ENCODE results near the gene SREBF1.

SREBF1 gene

DNA sequence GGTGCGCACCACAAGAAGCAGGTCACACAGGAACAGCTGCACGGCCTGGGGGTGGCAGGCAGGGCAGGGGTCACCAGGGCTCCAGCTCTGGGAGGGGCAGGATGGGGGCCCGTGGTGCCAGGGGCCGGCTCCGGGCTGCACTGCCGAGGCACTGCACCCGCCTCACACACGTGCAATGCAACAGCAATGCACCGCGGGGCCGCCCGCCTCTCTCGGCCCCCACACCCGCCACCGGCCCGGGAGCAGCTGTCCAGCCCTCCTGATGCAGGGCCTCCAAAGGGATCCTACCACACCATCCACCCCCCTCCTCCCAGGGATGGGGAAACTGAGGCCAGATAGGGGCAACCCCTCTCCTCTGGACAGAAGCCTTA, 23.1 kb downstream of the SREBF1 start:
- no peak overlapping the region for H3K4me3 ChIP-seq (ENCODE audit: severe bottlenecking)
- peaks cover 74% of the 10 kb centered on the region for H3K36me3 ChIP-seq (ENCODE audit: low read depth)
- H3K27me3 ChIP-seq (ENCODE audit: insufficient read depth, poor library complexity, severe bottlenecking) = no peaks in the 10 kb centered on the region
- H3K4me1 ChIP-seq (ENCODE audit: insufficient read depth, poor library complexity, severe bottlenecking) = no peaks in the 10 kb centered on the region
- no peak for ATAC-seq (ENCODE audit: low read depth)
- no peak for DNase-seq (ENCODE audit: low spot score)
- H3K27ac ChIP-seq (ENCODE audit: poor library complexity, severe bottlenecking) = no peak overlapping the region
- H3K9me3 ChIP-seq (ENCODE audit: severe bottlenecking) = no peaks in the 10 kb centered on the region
- TF ChIP-seq, protein P1, sequence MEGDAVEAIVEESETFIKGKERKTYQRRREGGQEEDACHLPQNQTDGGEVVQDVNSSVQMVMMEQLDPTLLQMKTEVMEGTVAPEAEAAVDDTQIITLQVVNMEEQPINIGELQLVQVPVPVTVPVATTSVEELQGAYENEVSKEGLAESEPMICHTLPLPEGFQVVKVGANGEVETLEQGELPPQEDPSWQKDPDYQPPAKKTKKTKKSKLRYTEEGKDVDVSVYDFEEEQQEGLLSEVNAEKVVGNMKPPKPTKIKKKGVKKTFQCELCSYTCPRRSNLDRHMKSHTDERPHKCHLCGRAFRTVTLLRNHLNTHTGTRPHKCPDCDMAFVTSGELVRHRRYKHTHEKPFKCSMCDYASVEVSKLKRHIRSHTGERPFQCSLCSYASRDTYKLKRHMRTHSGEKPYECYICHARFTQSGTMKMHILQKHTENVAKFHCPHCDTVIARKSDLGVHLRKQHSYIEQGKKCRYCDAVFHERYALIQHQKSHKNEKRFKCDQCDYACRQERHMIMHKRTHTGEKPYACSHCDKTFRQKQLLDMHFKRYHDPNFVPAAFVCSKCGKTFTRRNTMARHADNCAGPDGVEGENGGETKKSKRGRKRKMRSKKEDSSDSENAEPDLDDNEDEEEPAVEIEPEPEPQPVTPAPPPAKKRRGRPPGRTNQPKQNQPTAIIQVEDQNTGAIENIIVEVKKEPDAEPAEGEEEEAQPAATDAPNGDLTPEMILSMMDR (IDR thresholded peaks at IDR 0.05; ENCODE audit: poor library complexity, severe bottlenecking) = no peak

DNA sequence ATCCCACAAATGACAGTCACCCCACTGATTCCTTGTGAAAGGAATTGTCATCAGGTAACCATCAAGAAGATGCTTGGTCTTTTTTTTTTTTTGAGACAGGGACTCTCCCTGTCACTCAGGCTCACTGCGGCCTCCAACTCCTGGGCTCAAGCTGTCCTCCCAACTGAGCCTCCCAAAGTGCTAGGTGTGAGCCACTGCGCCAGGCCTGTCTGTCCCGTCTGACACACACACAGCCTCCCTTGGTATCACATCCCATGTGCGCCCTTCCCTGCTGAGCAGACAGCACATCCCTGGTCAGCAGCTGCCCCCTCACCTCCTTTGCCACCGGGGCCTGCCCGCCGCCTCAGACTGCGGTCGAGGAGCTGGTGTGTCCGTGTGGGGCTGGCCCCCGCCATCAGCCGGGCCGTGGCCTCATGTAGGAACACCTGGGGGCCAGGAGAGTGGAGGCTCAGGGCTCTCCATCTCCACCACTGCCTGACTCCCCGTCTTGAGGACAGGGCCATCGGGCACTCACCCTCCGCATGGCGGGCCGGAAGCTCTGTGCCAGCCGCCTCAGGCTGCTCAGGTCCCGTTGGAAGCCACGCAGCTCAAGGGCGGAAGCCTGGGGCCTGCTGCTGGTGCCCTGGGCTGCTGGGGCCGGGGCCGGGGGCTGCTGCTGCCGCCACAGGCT, 23.6 kb downstream of the SREBF1 start:
- H3K4me3 ChIP-seq (ENCODE audit: severe bottlenecking) = no peak overlapping the region
- H3K4me1 ChIP-seq (ENCODE audit: insufficient read depth, poor library complexity, severe bottlenecking) = no peaks in the 10 kb centered on the region
- peaks cover 69% of the 10 kb centered on the region for H3K36me3 ChIP-seq (ENCODE audit: low read depth)

DNA sequence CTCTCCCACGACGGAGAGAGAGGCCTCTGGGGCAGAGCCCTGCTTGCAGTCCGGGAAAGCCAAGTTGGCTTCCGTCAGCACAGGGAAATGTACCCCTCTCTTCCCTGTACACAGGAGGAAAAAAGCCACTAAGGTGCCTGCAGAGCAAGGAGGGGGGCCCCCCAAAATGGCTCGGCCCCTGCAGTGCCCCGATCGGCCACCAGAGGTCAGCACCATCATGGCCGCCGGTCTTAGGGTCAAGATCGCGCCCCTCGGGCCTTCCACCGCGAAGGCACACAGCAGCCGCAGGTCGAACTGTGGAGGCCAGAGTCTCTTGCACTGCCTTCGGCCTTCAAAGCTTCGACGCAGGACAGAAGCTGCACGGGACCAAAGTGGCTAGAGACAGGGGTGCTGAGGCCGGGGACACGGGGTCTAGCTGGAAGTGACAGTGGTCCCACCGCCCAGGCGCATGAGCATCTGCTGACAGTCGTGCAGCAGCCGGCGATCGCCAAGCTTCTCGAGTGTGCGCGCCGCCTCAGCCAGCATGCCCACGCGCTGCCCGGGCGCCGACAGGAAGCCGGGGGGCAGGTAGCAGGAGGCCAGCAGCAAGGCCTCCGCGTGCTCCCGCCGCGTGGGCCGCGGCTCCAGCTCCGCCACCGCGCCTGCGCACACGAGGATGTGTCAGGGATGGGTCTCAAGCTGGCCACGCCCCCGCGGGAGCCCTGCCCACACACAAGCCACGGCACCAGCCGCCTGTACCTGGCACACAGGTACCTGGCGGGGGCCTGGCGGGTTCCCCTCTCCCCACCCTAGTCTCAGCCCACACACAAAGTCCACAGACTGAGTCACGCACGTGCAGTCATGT, 24.4 kb downstream of the SREBF1 start:
- no peaks in the 10 kb centered on the region for H3K4me1 ChIP-seq (ENCODE audit: insufficient read depth, poor library complexity, severe bottlenecking)
- H3K36me3 ChIP-seq (ENCODE audit: low read depth) = peaks cover 63% of the 10 kb centered on the region
- TF ChIP-seq, protein P1 (IDR thresholded peaks at IDR 0.05; ENCODE audit: poor library complexity, severe bottlenecking) = peak; percentile 95
- H3K9me3 ChIP-seq (ENCODE audit: severe bottlenecking) = no peaks in the 10 kb centered on the region
- ATAC-seq (ENCODE audit: low read depth) = peak; percentile 10; the same call in 2 of the 3 replicates
- no peaks in the 10 kb centered on the region for H3K27me3 ChIP-seq (ENCODE audit: insufficient read depth, poor library complexity, severe bottlenecking)
- peak; percentile 63 for DNase-seq (ENCODE audit: low spot score)
- no peak overlapping the region for H3K4me3 ChIP-seq (ENCODE audit: severe bottlenecking)
- peak overlapping the region; percentile 18 for H3K27ac ChIP-seq (ENCODE audit: poor library complexity, severe bottlenecking)

More for the DNA sequence above, 23.6 kb downstream of the SREBF1 start:
- Histone ChIP-seq H3K27ac (ENCODE audit: poor library complexity, severe bottlenecking) (no peak overlapping the region), H3K9me3 (ENCODE audit: severe bottlenecking) (no peaks in the 10 kb centered on the region), H3K27me3 (ENCODE audit: insufficient read depth, poor library complexity, severe bottlenecking) (no peaks in the 10 kb centered on the region)
- ATAC-seq (ENCODE audit: low read depth) (no peak), DNase-seq (ENCODE audit: low spot score) (no peak)
- TF ChIP-seq, protein P1 (IDR thresholded peaks at IDR 0.05; ENCODE audit: poor library complexity, severe bottlenecking) = no peak

DNA sequence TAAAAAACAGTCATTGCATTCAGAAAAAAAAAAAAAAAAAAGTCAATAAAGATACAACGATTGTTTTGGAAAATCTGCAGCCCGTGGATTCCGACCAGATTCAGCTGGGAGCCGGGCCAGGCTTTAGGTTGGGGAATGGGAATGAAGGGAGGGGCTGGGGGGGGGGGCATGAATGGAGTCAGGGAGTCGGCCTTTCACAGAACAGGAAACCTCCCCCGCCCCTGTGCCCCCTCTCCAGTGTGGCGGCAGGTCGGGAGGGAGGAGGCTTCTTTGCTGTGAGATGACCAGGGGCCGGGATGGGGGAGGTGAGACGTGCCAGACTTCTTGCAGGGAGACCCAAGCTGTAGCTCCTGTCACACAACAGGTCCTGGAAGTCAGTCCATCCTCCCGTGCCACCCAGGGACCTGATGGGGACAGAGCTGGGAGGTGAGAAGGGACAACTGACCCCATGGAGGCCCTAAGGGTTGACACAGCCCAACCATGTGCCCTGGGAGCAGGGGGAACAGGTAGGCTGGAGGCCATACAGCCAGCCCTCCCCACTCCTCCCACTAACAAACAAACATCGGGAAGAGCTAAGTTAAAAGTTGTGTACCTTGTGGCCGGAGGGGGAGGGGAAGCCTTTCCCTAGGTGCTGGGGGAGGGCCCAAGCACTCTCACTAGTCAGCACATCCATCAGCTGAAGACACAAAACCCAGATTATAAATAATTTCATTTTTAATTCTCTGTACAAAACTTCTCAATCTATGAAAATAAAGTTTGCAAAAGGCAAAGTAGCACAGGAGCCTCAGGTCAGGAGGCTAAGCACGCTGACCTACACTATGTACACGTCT, 25.2 kb downstream of the SREBF1 start:
- H3K4me3 ChIP-seq (ENCODE audit: severe bottlenecking) = no peak overlapping the region
- H3K9me3 ChIP-seq (ENCODE audit: severe bottlenecking) = no peaks in the 10 kb centered on the region
- H3K27me3 ChIP-seq (ENCODE audit: insufficient read depth, poor library complexity, severe bottlenecking) = no peaks in the 10 kb centered on the region
- H3K36me3 ChIP-seq (ENCODE audit: low read depth) = peaks cover 57% of the 10 kb centered on the region
- ATAC-seq (ENCODE audit: low read depth) (no peak), DNase-seq (ENCODE audit: low spot score) (no peak)
- TF ChIP-seq, protein P1 (IDR thresholded peaks at IDR 0.05; ENCODE audit: poor library complexity, severe bottlenecking) = no peak
- peak overlapping the region; percentile 18 for H3K27ac ChIP-seq (ENCODE audit: poor library complexity, severe bottlenecking)
- H3K4me1 ChIP-seq (ENCODE audit: insufficient read depth, poor library complexity, severe bottlenecking) = no peaks in the 10 kb centered on the region

All from RWPE2 (cell line).